ENCODE data around the gene PLA2G2D.

Gene PLA2G2D

GRCh38 chr1:20119347-20119746, at the start of gene PLA2G2D:
PLA2G2D (minus strand) TSS chr1:20119536; CDS start chr1:20119498, 38 bp downstream.
- DNase-seq, result no peak

- no peak for DNase-seq
Measured at GRCh38 chr1:20168564-20169491, 49.5 kb upstream of the PLA2G2D start.

- DNase-seq, result no peak
Measured at GRCh38 chr1:20167126-20167525, 47.8 kb upstream of the PLA2G2D start.

GRCh38 chr1:20166051-20166450, 46.7 kb upstream of the PLA2G2D start:
- DNase-seq, result no peak

- DNase-seq, result no peak
Measured at GRCh38 chr1:20165522-20165951, 46.2 kb upstream of the PLA2G2D start.

GRCh38 chr1:20164694-20165202, 45.4 kb upstream of the PLA2G2D start:
- no peak for DNase-seq

- DNase-seq, result no peak
Measured at GRCh38 chr1:20160034-20160433, 40.7 kb upstream of the PLA2G2D start.

- DNase-seq, result no peak
Measured at GRCh38 chr1:20158358-20159070, 39.2 kb upstream of the PLA2G2D start.

- DNase-seq, result no peak
Measured at GRCh38 chr1:20154301-20154831, 35.0 kb upstream of the PLA2G2D start.

GRCh38 chr1:20153000-20153418, 33.7 kb upstream of the PLA2G2D start:
- no peak for DNase-seq

- no peak for DNase-seq
Measured at GRCh38 chr1:20152599-20152930, 33.2 kb upstream of the PLA2G2D start.

GRCh38 chr1:20151906-20152598, 32.7 kb upstream of the PLA2G2D start:
- DNase-seq, result peak; percentile 3

- DNase-seq, result no peak
Measured at GRCh38 chr1:20150969-20151368, 31.6 kb upstream of the PLA2G2D start.

- no peak for DNase-seq
Measured at GRCh38 chr1:20150326-20150705, 31.0 kb upstream of the PLA2G2D start.

- DNase-seq, result no peak
Measured at GRCh38 chr1:20149601-20150325, 30.4 kb upstream of the PLA2G2D start.

GRCh38 chr1:20148571-20149500, 29.5 kb upstream of the PLA2G2D start:
- no peak for DNase-seq

- no peak for DNase-seq
Measured at GRCh38 chr1:20147846-20148570, 28.7 kb upstream of the PLA2G2D start.

- no peak for DNase-seq
Measured at GRCh38 chr1:20143734-20144565, 24.6 kb upstream of the PLA2G2D start.

GRCh38 chr1:20143318-20143717, 24.0 kb upstream of the PLA2G2D start:
- no peak for DNase-seq

Measured in NCI-H187 treated with DMSO at 0.1 percent for 48 hours (cell line).